HCT116 (cell line): ENCODE results near the gene PRKCD. TPM values are rescaled to one million over a fixed set of nuclear protein-coding genes. Genes with fewer than 3 reads are reported as not detected.
"Not testable (repeated sequence)": the region's sequence is repeated elsewhere in the genome, so short reads cannot be mapped to it uniquely, and the experiment has no call there.

Source experiments
- ATAC-seq: fragments of 200-7000 bp; cut with Tn5 transposase; 2 replicates; pipeline ENCODE4 v1.9.1; 2020; ENCODE audit warnings: mild to moderate bottlenecking, moderate library complexity
- BruUV-seq: library from RNA; stranded (reverse); fragments of 400-500 nt; replicated peaks from 2 replicates; lab custom pipeline; 2021; lab: Mats Ljungman, UMichigan
- CTCF ChIA-PET: fragments of 300-600 bp; sonication (Branson Sonifier 250); formaldehyde crosslinking; loops from one replicate; lab custom pipeline; 2021; ENCODE audit warnings: antibody characterized with exemption; lab: Charles Lee
- POLR2A ChIA-PET: fragments of 300-600, 350-600 bp; sonication (Branson Sonifier 250); formaldehyde crosslinking; loops from one replicate; lab custom pipeline; 2021; ENCODE audit warnings: antibody characterized with exemption; lab: Charles Lee
- RAD21 ChIA-PET, 2 experiments: fragments of 300-600 bp; sonication (Branson Sonifier 250); formaldehyde crosslinking; loops; one replicate each; lab custom pipeline; 2023; ENCODE audit warnings: low total read pairs in 2 of 2; ENCODE audit not compliant: uncharacterized antibody in 2 of 2, unreplicated experiment in 2 of 2, low non-redundant PET in 1 of 2; lab: Charles Lee
- DNase-seq: peaks from one replicate; pipeline ENCODE4 v3.0.0-alpha.2; 2010; ENCODE audit warnings: low read depth, low spot score
- H2AFZ ChIP-seq: fragments of 200-600 bp; shearing (Covaris generic), sonication (generic); 2 replicates; pipeline ENCODE4 v1.6.1; 2017; ENCODE audit warnings: low read depth, mixed run types, mixed read lengths, antibody characterized with exemption, low read length; ENCODE audit not compliant: poor library complexity, severe bottlenecking
- H3K27ac ChIP-seq: 2 replicates; pipeline ENCODE4 v1.5.1; 2012; ENCODE audit warnings: low read depth, low read length
- H3K27me3 ChIP-seq: fragments of 200-600 bp; sonication (generic); 2 replicates; pipeline ENCODE4 v1.6.1; 2016; ENCODE audit warnings: mixed run types, low read length, mixed read lengths; ENCODE audit not compliant: insufficient read depth
- H3K36me3 ChIP-seq, 2 experiments: fragments of 200-500 bp in 1 of 2; fragments of 200-600 bp in 1 of 2; sonication (Bioruptor generic) in 1 of 2; sonication (generic) in 1 of 2; 2 replicates each; pipeline versions ENCODE4 v1.5.1 to v1.6.1; 2014 to 2016; ENCODE audit warnings: low read length in 2 of 2, inconsistent platforms in 1 of 2, mixed read lengths in 1 of 2, mixed run types in 1 of 2; ENCODE audit not compliant: insufficient read depth in 2 of 2, control insufficient read depth in 1 of 2
- H3K4me1 ChIP-seq, 2 experiments: fragments of 200-600 bp in 1 of 2; sonication (generic) in 1 of 2; 2 replicates each; pipeline versions ENCODE4 v1.5.1 to v1.6.1; 2012 to 2017; ENCODE audit warnings: low read length in 2 of 2, inconsistent platforms in 1 of 2, mild to moderate bottlenecking in 1 of 2, mixed read lengths in 1 of 2, mixed run types in 1 of 2, moderate library complexity in 1 of 2; ENCODE audit not compliant: insufficient read depth in 2 of 2, control insufficient read depth in 1 of 2
- H3K4me2 ChIP-seq: fragments of 200-600 bp; sonication (generic); 2 replicates; pipeline ENCODE4 v1.6.1; 2017; ENCODE audit warnings: mixed run types, low read length, mixed read lengths
- H3K4me3 ChIP-seq, 2 experiments: fragments of 200-600 bp in 1 of 2; sonication (generic) in 1 of 2; replicated peaks in 1 of 2; 2 replicates each; pipeline ENCODE4 v1.5.1; 2011 to 2016; ENCODE audit warnings: low read length in 2 of 2, control low read depth in 1 of 2, low read depth in 1 of 2, mild to moderate bottlenecking in 1 of 2, mixed read lengths in 1 of 2, mixed run types in 1 of 2
- H3K79me2 ChIP-seq: fragments of 200-600 bp; sonication (generic); 2 replicates; pipeline ENCODE4 v1.6.1; 2017; ENCODE audit warnings: mild to moderate bottlenecking, mixed run types, low read length, moderate library complexity, mixed read lengths; ENCODE audit not compliant: insufficient read depth
- H3K9ac ChIP-seq: fragments of 200-600 bp; sonication (generic); 2 replicates; pipeline ENCODE4 v1.6.1; 2016; ENCODE audit warnings: low read length, mixed read lengths
- H3K9me2 ChIP-seq: fragments of 200-600 bp; sonication (generic), shearing (Covaris generic); 2 replicates; pipeline ENCODE4 v1.6.1; 2017; ENCODE audit warnings: mixed run types, mild to moderate bottlenecking, moderate library complexity; ENCODE audit not compliant: insufficient read depth
- H3K9me3 ChIP-seq, 2 experiments: fragments of 200-500 bp in 1 of 2; fragments of 200-600 bp in 1 of 2; sonication (Bioruptor generic) in 1 of 2; sonication (generic) in 1 of 2; 2 replicates each; pipeline ENCODE4 v1.6.1; 2014 to 2017; ENCODE audit warnings: low read length in 2 of 2, mixed read lengths in 2 of 2, inconsistent platforms in 1 of 2, low read depth in 1 of 2, mild to moderate bottlenecking in 1 of 2, mixed run types in 1 of 2, moderate library complexity in 1 of 2; ENCODE audit not compliant: control insufficient read depth in 1 of 2, insufficient read depth in 1 of 2
- H4K20me1 ChIP-seq: fragments of 200-600 bp; sonication (generic), shearing (Covaris generic); 2 replicates; pipeline ENCODE4 v1.6.1; 2017; ENCODE audit warnings: mixed run types, mild to moderate bottlenecking, moderate library complexity; ENCODE audit not compliant: insufficient read depth
- MAX ChIP-seq: IDR thresholded peaks from 2 replicates; pipeline ENCODE4 v1.6.1; 2012
- SIN3A ChIP-seq: IDR thresholded peaks from 2 replicates; pipeline ENCODE4 v1.6.1; 2012; ENCODE audit warnings: low read depth
- SP1 ChIP-seq: IDR thresholded peaks from 2 replicates; pipeline ENCODE4 v1.6.1; 2012; ENCODE audit warnings: low read depth
- intact Hi-C: fragments of 100-400 bp; cut with micrococcal nuclease; formaldehyde crosslinking; loops from 2 replicates; pipeline ENCODE4 v1.10.0; 2022
- total RNA-seq: library from RNA; stranded (reverse); gene quantifications from one replicate; pipeline ENCODE4 v1.2.1, GENCODE V29; 2021; ENCODE audit not compliant: unreplicated experiment

PRKCD gene
- total RNA-seq, 1 experiment from 2014 or later = 34.4 TPM

GRCh38 chr3:53150247-53151085 is 10.5 kb upstream of the PRKCD start:
- TF ChIP-seq SP1 = peak; percentile 41; the same call in 1 of the 2 replicates
- TF ChIP-seq MAX = peak; percentile 64
- TF ChIP-seq SIN3A = no peak
- no peak overlapping the region for H3K27ac ChIP-seq
- peak; percentile 21 for DNase-seq
- intact Hi-C loops = no loop called here
- H3K9ac ChIP-seq = peak overlapping the region; percentile 4; the same call in 1 of the 2 replicates
- ATAC-seq = peak; percentile 65
- POLR2A ChIA-PET = no interaction called here
- no peaks in the 10 kb centered on the region for H3K9me3 ChIP-seq
- H3K79me2 ChIP-seq = no peaks in the 10 kb centered on the region
- RAD21 ChIA-PET = no interaction called here
- no peaks in the 10 kb centered on the region for H3K36me3 ChIP-seq
- H2AFZ ChIP-seq = no peak overlapping the region
- BruUV-seq = no TSS peak
- H3K9me2 ChIP-seq = no peaks in the 10 kb centered on the region
- H3K4me1 ChIP-seq = peaks cover 14 to 29% of the 10 kb centered on the region in 2 experiments
- peak overlapping the region; percentile 52 for H3K4me2 ChIP-seq
- CTCF ChIA-PET = interaction anchor here (1.1 kb wide), 1 partner anchor 36 kb away, joined by 3 read pairs; no protein-coding TSS in a partner anchor
- no peaks in the 10 kb centered on the region for H4K20me1 ChIP-seq
- no peak overlapping the region for H3K4me3 ChIP-seq
- no peaks in the 10 kb centered on the region for H3K27me3 ChIP-seq

GRCh38 chr3:53151086-53151438 is 9.9 kb upstream of the PRKCD start:
- ATAC-seq, H2AFZ ChIP-seq, H3K9ac ChIP-seq, DNase-seq, H3K27me3 ChIP-seq, RAD21 ChIA-PET, H3K36me3 ChIP-seq, H3K4me3 ChIP-seq, CTCF ChIA-PET, POLR2A ChIA-PET, H3K9me2 ChIP-seq, H4K20me1 ChIP-seq, intact Hi-C loops, H3K79me2 ChIP-seq, H3K9me3 ChIP-seq, BruUV-seq, H3K27ac ChIP-seq: not testable (repeated sequence)
- Histone ChIP-seq H3K4me2 (peak overlapping the region; percentile 52; the same call in 1 of the 2 replicates), H3K4me1 (peaks cover 20 to 35% of the 10 kb centered on the region in 2 experiments)
